HG03558 (cell line): Measurements from ENCODE around the gene RNF111.
"Not testable (repeated sequence)": the region's sequence is repeated elsewhere in the genome, so short reads cannot be mapped to it uniquely, and the experiment has no call there.

Source experiments
- ATAC-seq: cut with Tn5 transposase; IDR thresholded peaks from one replicate; pipeline ENCODE4 v1.9.1; 2021; ENCODE audit warnings: moderate number of reproducible peaks; ENCODE audit not compliant: unreplicated experiment; ENCODE audit errors: extremely low read depth

RNF111 gene

DNA sequence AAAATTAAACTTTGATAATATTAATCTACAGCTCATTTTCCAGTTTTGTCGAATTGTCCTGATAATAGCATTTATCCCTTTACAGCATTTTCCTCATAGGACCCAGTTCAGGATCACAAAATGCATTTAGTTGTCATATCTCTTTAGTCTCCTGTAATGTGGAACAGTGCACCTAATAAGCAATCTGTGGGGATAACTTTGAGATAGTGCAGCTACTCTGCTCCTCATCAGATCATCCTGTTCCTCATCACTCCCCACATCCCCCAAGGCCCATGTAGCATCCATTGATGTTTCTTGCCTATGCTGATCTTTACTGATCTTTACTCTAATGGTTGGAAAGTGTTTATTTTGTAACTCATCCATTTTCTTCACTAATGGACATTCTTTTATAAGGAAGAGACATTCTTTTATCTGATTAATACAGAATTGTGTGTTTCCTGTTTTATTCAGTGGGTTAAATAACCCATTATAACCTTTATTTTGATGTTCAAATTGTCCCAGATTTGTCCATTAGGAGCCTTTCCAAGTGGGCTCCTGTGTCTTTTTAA is 7.5 kb downstream of the RNF111 start:
- ATAC-seq, result no peak

DNA sequence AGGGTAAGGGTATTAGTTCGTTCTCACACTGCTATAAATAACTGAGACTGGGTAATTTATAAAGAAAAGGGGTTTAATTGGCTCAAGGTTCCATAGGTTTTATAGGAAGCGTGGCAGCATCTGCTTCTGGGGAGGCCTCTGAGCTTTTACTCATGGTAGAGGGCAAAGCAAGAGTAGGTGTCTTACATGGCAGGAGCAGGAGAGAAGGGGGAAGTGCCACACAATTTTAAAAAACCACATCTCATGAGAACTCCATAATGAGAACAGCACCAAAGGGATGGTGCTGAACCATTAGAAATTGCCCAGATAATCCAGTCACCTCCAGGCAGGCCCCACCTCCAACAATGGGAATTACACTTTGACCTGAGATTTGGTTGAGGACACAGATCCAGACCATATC is 12.2 kb downstream of the RNF111 start:
- ATAC-seq, result no peak

DNA sequence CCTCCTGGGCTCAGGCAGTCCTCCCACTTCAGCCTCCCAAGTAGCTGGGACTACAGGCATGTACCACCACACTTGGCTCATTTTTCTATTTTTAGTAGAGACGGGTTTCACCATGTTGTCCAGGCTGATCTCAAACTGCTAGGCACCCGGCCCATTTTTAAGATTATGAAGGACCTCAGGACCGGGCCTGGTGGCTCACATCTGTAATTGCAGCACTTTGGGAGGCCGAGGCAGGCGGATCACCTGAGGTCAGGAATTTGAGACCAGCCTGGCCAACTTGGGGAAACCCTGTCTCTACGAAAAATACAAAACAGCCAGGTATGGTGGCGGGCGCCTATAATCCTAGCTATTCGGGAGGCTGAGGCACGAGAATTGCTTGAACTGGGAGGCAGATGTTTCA is 12.8 kb downstream of the RNF111 start:
- not testable (repeated sequence) for ATAC-seq

DNA sequence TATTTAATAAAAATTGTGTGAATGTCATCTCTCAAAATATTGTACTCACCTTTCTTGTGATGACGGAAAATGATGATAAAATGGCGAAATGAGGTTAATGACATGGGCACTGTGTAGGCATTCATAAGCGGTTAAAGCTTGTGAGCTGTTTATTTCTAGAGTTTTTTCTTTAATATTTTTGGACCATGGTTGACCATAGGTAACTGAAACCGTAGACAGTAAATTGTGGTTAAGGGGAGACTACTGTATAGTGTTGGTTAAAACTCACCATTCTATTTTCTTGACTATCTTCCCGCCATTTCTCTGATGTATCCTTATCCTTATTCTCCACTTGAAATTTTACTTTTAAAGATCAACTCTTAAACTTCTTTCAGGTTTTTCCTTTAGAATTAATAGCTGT is 14.5 kb downstream of the RNF111 start:
- no peak for ATAC-seq

DNA sequence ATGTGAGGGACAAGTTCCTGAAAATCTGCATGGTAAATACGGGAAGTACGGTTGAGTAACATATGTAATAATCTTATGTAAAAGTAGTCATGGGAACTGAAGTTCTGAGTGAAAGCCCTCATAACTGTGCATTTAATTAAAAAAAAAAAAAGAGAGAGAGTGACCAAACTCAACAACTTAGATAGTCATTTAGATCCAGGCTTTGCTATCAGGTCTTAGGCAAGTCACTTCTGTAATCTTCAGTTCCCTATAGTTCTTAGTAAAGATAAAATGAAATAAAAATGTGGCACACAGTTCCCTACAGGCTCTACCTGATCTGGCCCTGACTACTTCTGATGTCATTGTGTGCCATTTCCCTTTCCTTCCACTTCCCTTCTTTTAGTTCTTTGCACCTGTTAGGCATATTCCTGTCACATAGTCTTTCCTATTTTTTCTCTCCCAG is 15.0 kb downstream of the RNF111 start:
- no peak for ATAC-seq

DNA sequence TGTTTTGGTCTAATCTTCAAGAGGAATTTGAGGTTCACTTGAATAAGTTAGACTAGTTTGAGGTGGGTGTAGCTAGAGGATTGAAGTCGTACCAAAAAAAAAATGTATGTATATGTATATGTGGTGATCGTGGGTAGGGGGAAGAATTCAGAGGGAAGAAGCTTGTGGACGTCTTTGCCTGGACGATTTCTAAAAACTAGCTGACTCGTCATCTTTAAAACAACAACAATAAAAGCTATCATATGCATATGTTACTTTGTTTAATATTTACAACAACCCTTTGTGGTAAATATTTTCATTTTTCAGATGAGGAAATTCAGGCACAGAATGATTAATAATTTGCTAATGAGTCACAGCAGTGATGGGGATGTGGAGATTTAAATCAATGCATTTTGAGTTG is 18.1 kb downstream of the RNF111 start:
- no peak for ATAC-seq

DNA sequence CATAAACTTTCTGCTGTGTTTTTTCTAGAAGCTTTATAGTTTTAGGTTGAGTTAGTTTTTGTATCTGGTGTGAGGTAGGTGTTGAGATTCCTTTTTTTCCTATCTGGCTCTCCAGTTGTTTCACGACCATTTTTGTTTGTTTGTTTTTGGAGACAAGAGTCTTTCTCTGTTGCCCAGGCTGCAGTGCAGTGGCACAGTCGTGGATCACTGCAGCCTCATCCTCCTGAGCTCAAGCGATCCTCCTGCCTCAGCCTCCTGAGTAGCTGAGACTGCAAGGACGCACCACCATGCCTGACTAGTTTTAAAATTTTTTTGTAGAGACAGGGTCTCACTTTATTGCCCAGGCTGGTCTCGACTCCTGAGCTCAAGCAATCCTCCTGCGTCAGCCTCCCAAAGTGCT is 20.6 kb downstream of the RNF111 start:
- ATAC-seq, result no peak

DNA sequence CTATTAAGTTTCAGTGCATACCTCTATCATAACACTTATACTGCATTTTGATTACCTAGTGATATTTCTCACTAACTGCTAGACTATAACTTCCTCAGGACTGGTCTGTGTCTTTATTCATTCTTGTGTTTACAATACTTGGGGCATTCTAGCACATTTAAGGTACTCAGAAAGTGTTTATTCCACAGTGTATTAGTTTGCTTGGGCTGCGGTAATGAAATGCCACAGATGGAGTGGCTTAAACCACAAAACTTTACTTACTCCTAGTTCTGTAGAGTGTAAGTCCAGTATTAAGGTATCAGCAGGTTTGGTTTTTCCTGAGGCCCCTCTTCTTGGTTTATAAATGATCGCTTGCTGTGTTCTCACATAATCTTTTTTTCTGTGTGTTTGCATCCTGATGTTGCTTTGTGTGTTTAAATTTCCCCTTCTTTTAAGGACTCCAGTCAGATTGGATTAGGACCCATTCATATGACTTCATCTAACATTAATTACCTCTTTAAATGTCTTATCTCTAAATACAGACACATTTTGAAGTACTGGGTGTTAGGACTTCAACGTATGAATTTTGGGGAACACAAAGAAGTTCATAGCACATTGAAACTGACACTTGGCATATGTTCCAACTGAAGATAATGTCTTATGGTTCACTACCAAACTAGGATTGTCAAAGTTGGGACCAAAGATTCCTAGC is 23.9 kb downstream of the RNF111 start:
- no peak for ATAC-seq

DNA sequence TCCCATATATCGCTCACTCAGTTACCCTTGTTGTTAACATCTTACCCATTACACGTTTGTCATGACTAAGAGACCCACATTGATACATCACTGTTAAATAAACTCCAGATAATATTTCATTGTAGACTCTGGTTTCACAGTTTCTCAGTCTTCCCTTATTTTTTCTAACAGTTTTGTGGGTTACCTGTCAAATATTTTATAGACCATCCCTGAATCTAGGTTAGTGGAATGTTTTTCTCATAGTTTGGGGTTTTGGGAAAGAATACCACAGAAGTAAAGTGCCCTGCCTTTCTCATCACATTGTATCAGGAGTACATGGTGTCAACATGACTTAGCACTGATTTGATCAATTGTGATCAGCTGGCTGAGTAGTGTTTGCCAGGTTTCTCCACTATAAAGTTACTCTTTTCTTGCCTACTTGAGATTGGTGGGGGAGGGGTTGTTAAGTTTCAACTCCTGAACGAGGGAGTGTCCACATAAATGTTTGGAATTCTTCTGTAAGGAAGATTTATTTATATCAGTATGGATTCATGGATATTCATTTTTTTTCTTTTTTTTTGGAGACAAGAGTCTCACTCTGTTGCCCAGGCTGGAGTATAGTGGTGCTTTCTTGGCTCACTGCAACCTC is 25.9 kb downstream of the RNF111 start:
- ATAC-seq, result no peak

DNA sequence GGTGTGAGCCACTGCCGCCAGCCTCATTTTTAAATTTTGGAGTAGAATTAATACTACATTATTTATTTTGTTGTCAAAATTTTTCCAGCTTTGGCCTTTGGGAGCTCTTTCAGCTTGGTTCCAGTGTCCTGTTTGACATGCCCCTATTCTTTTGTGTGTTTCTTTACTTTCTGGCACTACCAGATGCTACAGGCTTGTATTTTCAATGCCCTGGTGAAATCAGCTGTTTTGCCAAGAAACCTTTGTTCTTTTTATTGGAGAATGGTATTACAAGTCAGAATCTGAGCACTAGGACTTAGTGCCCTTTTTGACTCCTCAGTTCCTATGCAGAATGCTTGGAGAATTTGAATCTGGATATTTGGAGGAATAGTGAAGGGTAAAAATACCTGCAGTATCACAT is 26.6 kb downstream of the RNF111 start:
- ATAC-seq, result no peak

DNA sequence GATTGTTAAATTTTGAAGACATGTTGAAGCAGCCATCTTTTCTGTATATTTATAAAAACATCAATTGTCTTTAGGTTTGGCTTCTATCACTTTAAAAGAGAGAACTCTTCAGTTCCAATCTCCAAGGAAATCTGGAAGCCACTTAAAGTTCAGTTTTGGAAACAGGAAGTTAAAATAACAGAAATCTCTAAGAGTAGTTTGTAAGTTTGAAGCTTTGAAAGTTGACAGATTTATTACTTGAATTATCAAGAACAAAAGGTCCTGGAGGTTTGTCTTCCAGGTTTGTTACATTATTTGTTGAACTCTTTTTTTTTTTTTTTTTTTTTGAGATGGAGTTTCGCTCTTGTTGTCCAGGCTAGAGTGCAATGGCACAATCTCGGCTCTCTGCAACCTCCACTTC is 30.0 kb downstream of the RNF111 start:
- no peak for ATAC-seq

DNA sequence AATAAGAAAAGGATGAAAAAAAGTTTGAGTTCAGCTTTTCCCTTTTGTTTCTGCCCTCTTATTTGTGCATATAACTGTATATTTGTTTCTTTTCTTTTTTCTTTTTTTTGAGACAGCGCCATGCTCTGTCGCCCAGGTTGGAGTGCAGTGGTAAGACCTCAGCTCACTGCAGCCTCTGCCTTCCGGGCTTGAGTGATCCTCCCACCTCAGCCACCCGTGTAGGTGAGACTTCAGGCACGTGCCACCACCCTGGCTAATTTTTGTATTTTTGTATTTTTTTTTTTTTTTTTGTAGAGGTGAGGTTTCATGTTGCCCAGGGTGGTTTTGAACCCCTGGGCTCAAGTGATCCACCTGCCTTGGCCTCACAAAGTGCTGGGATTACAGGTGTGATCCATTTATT is 31.4 kb downstream of the RNF111 start:
- ATAC-seq, result no peak

DNA sequence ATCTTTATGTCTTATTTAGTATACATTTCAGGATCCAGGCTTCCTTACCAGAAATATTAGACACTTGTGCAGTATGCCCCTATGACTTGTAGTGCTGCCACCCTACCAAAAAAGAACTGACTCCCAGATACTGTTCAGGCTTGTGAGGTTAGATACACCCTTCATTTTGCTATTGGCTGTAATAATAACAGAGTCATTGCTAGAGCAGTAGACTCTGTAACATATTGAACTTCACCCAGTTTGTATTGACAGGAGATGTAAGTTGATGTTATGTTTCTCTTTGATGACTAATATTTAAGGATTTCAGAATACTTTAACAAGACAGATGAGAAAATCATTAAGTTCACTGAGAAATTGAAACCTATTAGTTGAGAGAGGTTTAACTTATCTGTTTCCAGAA is 32.9 kb downstream of the RNF111 start:
- ATAC-seq, result no peak

DNA sequence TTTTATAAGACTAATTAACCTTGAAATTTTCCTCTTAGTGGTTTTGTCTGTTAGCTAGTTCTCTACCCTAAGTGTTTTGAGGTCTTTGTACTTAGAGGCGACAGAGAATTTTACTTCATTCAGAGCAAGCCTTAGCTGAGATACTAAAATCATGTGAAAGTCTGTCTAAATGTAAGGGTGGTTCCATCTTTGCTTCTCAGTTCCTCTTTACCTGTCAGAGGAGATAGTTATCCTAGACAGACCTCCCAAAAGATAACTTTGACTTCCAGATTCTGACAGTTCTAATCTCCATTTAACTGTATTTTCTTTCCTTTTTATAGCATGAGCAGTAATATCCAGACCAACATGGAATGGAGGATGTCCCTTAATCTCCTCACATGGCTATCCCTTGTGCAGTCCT is 34.7 kb downstream of the RNF111 start:
- no peak for ATAC-seq

DNA sequence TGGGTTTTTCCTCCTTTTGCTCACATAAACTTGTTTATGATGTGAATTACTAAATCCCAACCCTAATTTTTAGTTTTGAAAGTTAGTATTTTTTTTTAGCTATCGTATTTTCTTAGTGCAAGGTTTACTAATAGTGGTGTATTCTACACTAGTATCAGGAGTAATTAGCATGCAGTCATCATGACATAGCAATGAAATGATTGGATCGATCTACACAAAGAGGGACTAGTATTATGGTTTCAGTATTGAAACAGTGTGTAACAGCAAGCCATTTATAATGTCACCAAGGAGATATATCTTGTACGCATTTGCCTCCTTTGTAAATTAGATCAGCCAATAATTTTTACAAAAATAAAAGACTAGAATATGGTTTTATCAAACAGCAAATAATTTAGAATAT is 38.7 kb downstream of the RNF111 start:
- ATAC-seq, result no peak

DNA sequence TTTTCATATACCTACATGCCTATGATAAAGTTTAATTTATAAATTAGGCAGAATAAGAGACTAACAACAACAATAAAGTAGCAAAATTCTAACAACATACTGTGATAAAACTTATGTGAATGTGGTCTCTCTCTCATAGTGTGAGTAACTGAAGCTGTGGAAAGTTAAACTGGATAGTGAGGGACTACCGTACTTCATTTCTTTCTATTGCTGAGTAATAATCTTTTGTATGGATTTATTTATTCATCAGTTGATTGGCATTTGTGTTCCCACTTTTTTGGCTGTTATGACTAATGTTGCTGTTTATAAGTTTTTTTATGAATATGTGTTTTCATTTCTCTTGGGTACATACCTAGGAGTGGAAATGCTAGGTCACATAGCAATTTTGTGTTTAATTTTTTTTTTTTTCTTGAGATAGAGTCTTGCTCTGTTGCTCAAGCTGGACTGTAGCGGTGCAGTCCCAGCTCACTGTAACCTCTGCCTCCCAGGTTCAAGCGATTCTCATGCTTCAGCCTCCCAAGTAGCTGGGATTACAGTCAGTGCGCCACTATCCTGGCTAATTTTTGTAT is 41.0 kb downstream of the RNF111 start:
- no peak for ATAC-seq

DNA sequence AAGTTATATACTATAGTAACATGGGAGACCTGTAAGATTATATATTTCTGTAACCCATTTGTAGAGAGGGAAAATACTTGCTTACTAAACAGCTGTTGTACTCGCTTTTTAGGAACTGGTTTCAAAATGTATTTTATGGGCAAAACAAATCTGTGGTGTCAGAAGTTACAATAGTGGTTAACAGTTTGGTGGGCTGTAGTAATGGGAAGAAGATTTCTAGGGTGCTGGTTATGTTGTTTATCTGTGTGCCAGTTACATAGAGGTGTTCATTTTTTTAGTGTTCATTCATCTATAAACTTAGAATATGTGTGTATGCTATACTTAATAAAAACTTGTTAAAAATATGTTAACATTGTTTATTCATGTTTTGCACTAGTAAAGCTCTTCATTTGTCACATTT is 42.1 kb downstream of the RNF111 start:
- ATAC-seq, result no peak

DNA sequence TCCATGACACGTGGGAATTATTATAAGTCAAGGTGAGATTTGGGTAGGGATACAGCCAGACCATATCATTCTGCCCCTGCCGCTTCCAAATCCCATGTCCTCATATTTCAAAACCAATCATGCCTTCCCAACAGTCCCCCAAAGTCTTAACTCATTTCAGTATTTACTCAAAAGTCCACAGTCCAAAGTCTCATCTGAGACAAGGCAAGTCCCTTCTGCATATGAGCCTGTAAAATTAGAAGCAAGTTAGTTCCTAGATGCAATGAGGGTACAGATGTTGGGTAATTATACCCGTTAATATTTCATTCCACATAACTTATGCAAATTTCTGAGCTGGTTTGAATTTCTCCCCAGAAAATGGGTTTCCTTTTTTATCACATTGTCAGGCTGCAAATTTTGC is 47.7 kb downstream of the RNF111 start:
- ATAC-seq, result no peak

DNA sequence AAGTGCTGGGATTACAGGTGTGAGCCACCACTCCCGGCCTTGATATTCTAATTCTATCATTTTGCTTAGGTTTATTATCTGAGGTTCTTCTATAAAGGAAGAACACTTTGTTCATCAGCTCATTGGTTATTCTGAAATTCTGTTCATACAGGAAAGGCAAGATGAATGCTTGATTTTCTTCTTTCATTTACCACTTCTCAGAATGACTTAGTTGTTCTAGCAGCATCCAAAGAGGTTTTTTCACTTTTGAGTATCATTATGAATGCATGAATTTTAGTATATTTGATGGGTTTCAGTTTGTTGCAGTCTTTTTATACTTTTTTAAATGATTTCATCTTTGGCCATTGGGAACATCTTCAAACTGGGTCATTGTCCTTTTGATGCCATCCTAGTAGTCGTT is 51.8 kb downstream of the RNF111 start:
- no peak for ATAC-seq

DNA sequence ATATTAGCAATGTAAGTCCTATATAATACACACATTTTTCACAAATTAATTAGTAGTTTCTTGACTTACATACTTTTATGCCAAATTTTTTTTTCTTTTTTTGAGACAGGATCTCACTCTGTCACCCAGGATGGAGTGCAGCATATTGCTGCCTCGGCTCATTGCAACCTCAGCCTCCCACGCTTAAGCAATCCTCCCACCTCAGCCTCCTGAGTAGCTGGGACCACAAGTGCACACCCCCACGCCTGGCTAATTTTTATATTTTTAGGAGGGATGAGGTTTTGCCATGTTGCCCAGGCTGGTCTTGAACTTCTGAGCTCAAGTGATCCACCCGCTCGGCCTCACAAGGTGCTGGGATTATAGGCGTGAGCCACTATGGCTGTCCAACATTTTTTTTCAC is 54.6 kb downstream of the RNF111 start:
- no peak for ATAC-seq

DNA sequence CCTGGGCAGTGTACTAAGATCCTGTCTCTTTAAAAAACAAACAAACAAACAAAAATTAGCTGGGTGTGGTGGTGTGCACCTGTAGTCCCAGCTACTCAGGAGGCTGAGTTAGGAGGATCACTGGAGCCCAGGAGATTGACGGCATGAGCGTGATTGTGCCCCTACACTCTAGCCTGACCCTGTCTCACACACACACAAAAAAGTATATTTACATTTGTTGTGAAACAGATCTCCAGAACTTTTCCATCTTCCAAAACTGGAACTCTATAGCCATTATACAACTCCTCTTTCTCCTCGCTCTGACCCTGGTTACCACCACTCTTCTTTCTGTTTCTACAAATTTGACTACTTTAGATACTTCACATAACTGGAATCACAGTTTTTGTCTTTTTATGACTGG is 61.4 kb downstream of the RNF111 start:
- ATAC-seq, result no peak
